ENCODE results near the gene XRCC3.
"Not testable (repeated sequence)": the region's sequence is repeated elsewhere in the genome, so short reads cannot be mapped to it uniquely, and the experiment has no call there.

XRCC3 gene

GRCh38 chr14:103671911-103672310 lies 43.3 kb downstream of the XRCC3 start:
- no peak for DNase-seq (ENCODE audit: low read depth, low spot score)

GRCh38 chr14:103669370-103669769 lies 45.9 kb downstream of the XRCC3 start:
- DNase-seq (ENCODE audit: low read depth, low spot score), result no peak

GRCh38 chr14:103668117-103668516 lies 47.1 kb downstream of the XRCC3 start:
- no peak for DNase-seq (ENCODE audit: low read depth, low spot score)

GRCh38 chr14:103667671-103668070 lies 47.6 kb downstream of the XRCC3 start:
- no peak for DNase-seq (ENCODE audit: low read depth, low spot score)

- no peak for DNase-seq (ENCODE audit: low read depth, low spot score)
Measured at GRCh38 chr14:103663506-103663905, 51.7 kb downstream of the XRCC3 start.

GRCh38 chr14:103662591-103662990 lies 52.7 kb downstream of the XRCC3 start:
- no peak for DNase-seq (ENCODE audit: low read depth, low spot score)

- DNase-seq (ENCODE audit: low read depth, low spot score), result no peak
Measured at GRCh38 chr14:103662029-103662428, 53.2 kb downstream of the XRCC3 start.

GRCh38 chr14:103659631-103660030 lies 55.6 kb downstream of the XRCC3 start:
- no peak for DNase-seq (ENCODE audit: low read depth, low spot score)

GRCh38 chr14:103657471-103657870 lies 57.8 kb downstream of the XRCC3 start:
- no peak for DNase-seq (ENCODE audit: low read depth, low spot score)

- DNase-seq (ENCODE audit: low read depth, low spot score), result no peak
Measured at GRCh38 chr14:103656756-103657133, 58.5 kb downstream of the XRCC3 start.

- no peak for DNase-seq (ENCODE audit: low read depth, low spot score)
Measured at GRCh38 chr14:103656031-103656755, 59.1 kb downstream of the XRCC3 start.

- DNase-seq (ENCODE audit: low read depth, low spot score), result no peak
Measured at GRCh38 chr14:103654619-103655018, 60.6 kb downstream of the XRCC3 start.

GRCh38 chr14:103653805-103654204 lies 61.4 kb downstream of the XRCC3 start:
- DNase-seq (ENCODE audit: low read depth, low spot score), result no peak

- DNase-seq (ENCODE audit: low read depth, low spot score), result not testable (repeated sequence)
Measured at GRCh38 chr14:103653336-103653735, 61.9 kb downstream of the XRCC3 start.

- DNase-seq (ENCODE audit: low read depth, low spot score), result no peak
Measured at GRCh38 chr14:103652806-103653205, 62.4 kb downstream of the XRCC3 start.

GRCh38 chr14:103651585-103651984 lies 63.7 kb downstream of the XRCC3 start:
- DNase-seq (ENCODE audit: low read depth, low spot score), result no peak

- no peak for DNase-seq (ENCODE audit: low read depth, low spot score)
Measured at GRCh38 chr14:103650213-103650612, 65.0 kb downstream of the XRCC3 start.

GRCh38 chr14:103649001-103649400 lies 66.2 kb downstream of the XRCC3 start:
- DNase-seq (ENCODE audit: low read depth, low spot score), result no peak
